Measurements from ENCODE around the gene EID2. TPM values are rescaled to one million over a fixed set of nuclear protein-coding genes. Genes with fewer than 3 reads are reported as not detected.

EID2 gene
- total RNA-seq, 6 experiments from 2014 or later = 4.3 to 7.6 (median 5.4) TPM

DNA sequence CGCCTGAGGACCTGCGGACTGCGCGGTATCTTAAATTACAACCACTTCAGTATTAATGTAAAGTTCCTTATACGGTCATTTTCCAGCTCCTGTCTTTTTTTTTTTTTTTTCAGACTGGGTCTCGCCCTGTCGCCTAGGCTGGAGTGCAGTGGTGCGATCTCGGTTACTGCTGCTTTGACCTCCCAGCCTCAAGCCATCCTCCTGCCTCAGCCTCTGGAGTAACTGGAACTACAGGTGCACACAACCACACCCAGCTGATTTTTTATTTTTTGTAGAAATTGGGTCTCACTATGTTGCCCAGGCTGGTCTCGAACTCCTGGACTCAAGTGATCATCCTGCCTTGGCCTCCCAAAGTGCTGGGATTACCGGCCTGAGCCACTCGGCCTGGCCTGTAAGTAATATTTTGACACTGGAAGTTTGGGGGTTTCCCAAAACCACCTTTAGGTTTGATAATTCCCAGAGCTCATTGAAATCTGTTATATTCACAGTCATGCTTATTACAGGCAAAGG lies 6.9 kb downstream of the EID2 start:
- Histone ChIP-seq H3K9me3 (no peaks in the 10 kb centered on the region), H3K27ac (no peak overlapping the region), H3K4me3 (peak overlapping the region in 2 of 3 donors; percentile 93 to 99), H3K36me3 (no peaks in the 10 kb centered on the region), H3K4me1 (peaks cover 0 to 7% (median 3%) of the 10 kb centered on the region in 4 donors), H3K27me3 (no peaks in the 10 kb centered on the region)
- no peak for ATAC-seq
- no peak for DNase-seq
- 18% methylated on average over 11 of the region's 12 CpGs for WGBS (ENCODE audit: insufficient coverage, low coverage, low lambda C conversion rate, missing lambda C conversion rate)
- TF ChIP-seq, protein P1, sequence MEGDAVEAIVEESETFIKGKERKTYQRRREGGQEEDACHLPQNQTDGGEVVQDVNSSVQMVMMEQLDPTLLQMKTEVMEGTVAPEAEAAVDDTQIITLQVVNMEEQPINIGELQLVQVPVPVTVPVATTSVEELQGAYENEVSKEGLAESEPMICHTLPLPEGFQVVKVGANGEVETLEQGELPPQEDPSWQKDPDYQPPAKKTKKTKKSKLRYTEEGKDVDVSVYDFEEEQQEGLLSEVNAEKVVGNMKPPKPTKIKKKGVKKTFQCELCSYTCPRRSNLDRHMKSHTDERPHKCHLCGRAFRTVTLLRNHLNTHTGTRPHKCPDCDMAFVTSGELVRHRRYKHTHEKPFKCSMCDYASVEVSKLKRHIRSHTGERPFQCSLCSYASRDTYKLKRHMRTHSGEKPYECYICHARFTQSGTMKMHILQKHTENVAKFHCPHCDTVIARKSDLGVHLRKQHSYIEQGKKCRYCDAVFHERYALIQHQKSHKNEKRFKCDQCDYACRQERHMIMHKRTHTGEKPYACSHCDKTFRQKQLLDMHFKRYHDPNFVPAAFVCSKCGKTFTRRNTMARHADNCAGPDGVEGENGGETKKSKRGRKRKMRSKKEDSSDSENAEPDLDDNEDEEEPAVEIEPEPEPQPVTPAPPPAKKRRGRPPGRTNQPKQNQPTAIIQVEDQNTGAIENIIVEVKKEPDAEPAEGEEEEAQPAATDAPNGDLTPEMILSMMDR (IDR thresholded peaks at IDR 0.05) = no peak
- TF ChIP-seq POLR2A (IDR thresholded peaks at IDR 0.05) = no peak
- intact Hi-C loops (cut with DNase I) = loop anchor here (5.0 to 10.0 kb wide), 3 partner anchors 56 to 98 kb away; partner anchors contain the start of gene RPS16 (in 1 of the 2)

DNA sequence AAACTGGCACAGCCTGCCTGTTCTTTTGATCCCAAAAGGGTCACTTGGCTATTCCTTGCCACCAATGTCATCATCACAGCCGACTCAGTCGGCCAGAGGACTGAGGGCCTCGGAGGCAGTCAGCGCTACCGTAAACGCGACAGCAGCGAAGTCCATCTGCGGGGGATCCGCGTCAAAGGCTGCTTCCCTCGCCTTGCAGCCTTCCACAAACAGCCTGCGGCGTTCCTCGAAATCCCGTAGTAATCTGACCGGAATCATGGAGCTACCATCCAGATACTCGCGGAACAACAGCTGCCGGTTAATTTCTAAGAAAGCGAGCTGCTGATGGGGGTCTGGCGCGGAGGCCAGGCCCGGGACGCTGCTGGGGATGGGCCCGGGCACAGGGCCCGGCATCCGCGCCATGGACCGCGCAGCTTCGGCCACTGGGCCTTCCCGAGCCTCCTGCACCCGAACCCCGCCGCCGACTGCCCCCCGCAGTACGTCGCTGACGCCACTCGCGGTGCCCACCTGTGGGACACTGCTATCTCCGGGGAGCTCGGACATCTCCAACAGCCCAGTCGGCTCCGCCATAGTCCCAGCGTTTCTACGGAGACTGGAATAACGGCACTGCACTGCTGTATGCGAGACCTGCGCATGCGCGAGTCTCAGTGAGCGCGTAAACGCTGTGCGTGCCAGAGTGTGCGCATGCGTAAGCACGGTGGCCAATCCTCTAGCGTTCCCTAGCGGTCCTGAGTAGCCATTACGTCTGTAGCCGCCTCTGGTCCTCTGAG lies 7.5 kb downstream of the EID2 start, which contains the start of gene EID2B:
TSS of gene EID2B (minus strand) at position 620 of the 770 bp plus-strand sequence. CDS start at position 570, 50 bp downstream.
- Histone ChIP-seq H3K4me1 (peaks cover 0 to 6% (median 3%) of the 10 kb centered on the region in 4 donors), H3K36me3 (no peaks in the 10 kb centered on the region), H3K27me3 (no peaks in the 10 kb centered on the region), H3K27ac (peak within 1 kb of the TSS; percentile 58 to 62 (median 61)), H3K9me3 (no peaks in the 10 kb centered on the region), H3K4me3 (peak within 1 kb of the TSS; percentile 92 to 99 (median 93))
- ATAC-seq (peak; percentile 97 to 99 (median 98)), DNase-seq (peak; percentile 95 to 97 (median 96))
- WGBS (ENCODE audit: insufficient coverage, low coverage, low lambda C conversion rate, missing lambda C conversion rate) = 0% methylated on average over 26 of the region's 65 CpGs
- TF ChIP-seq, protein P1 (IDR thresholded peaks at IDR 0.05) = peak; percentile 93 to 99 (median 96)
- peak; percentile 40 for TF ChIP-seq POLR2A (IDR thresholded peaks at IDR 0.05)
- intact Hi-C loops (cut with DNase I) = loop anchor here (5.0 to 10.0 kb wide), 3 partner anchors 55 to 98 kb away; partner anchors contain the start of gene RPS16 (in 1 of the 2)

DNA sequence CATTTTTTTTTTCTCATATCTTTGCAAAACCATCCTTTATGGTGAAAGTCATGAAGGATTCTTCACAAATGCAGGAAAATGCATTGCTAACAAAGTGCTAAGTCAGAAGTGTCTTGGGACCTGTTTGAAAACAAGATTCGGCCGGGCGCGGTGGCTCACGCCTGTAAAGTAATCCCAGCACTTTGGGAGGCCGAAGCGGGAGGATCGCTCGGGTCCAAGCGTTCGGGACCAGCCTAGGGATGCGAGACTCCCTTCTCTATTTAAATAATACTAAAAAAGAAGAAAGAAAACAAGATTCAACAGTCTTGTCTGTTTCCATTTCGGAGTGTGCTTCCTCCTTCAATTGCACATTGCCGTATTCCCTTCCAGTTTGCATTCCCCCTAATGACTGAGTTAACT lies 8.1 kb downstream of the EID2 start:
- no peak for DNase-seq
- H3K27ac ChIP-seq = peak overlapping the region in 1 of 3 donors; percentile 58
- 38% methylated on average over 14 of the region's 14 CpGs for WGBS (ENCODE audit: insufficient coverage, low coverage, low lambda C conversion rate, missing lambda C conversion rate)

DNA sequence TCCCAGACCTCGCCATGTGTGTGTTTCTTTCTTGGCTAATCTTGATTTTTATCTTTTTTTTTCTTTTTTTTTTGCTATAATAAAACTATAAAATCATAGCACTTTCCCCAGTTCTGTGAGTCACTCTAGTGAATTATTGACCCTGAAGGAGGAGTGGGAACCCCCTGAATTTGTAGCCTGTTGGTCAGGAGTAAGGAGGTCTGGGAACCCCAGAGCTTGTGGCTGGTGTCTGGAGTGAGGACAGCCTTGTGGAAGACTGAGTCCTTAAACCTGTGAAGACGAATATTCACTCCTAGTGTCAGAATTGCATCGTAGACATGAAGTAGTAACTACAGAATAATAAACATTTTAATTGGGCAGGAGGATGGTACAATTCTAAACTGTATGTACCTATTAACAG lies 14.8 kb downstream of the EID2 start:
- ATAC-seq (no peak), DNase-seq (no peak)
- intact Hi-C loops (cut with DNase I) = no loop called here
- Histone ChIP-seq H3K4me1 (no peaks in the 10 kb centered on the region), H3K36me3 (no peaks in the 10 kb centered on the region), H3K27me3 (no peaks in the 10 kb centered on the region), H3K4me3 (no peak overlapping the region), H3K27ac (no peak overlapping the region), H3K9me3 (no peaks in the 10 kb centered on the region)
- WGBS (ENCODE audit: insufficient coverage, low coverage, low lambda C conversion rate, missing lambda C conversion rate) = 97% methylated on average over 3 of the region's 3 CpGs
- TF ChIP-seq POLR2A (IDR thresholded peaks at IDR 0.05) = no peak
- TF ChIP-seq, protein P1 (IDR thresholded peaks at IDR 0.05) = no peak

More for the DNA sequence above, 8.1 kb downstream of the EID2 start:
- peak overlapping the region; percentile 92 to 99 (median 93) for H3K4me3 ChIP-seq
- no peaks in the 10 kb centered on the region for H3K36me3 ChIP-seq
- ATAC-seq = no peak
- TF ChIP-seq, protein P1 (IDR thresholded peaks at IDR 0.05) = no peak
- no peak for TF ChIP-seq POLR2A (IDR thresholded peaks at IDR 0.05)
- H3K27me3 ChIP-seq = no peaks in the 10 kb centered on the region
- intact Hi-C loops (cut with DNase I) = loop anchor here (5.0 to 10.0 kb wide), 3 partner anchors 55 to 97 kb away; partner anchors contain the start of gene RPS16 (in 1 of the 2)
- H3K9me3 ChIP-seq = no peaks in the 10 kb centered on the region
- peaks cover 0 to 6% (median 3%) of the 10 kb centered on the region in 4 donors for H3K4me1 ChIP-seq
